Measurements from ENCODE around the gene FBXO34. TPM values are rescaled to one million over a fixed set of nuclear protein-coding genes. Genes with fewer than 3 reads are reported as not detected.

The FBXO34 gene
- total RNA-seq, 4 donors from 2014 or later: 23.9 to 40.8 (median 32.6) TPM

- TF ChIP-seq EP300 (IDR thresholded peaks at IDR 0.05) (no peak), CTCF (IDR thresholded peaks at IDR 0.05) (no peak), POLR2A (IDR thresholded peaks at IDR 0.05) (no peak)
- DNase-seq (ENCODE audit: low spot score in 2 of 2): no peak
These were observed 16.6 kb upstream of the FBXO34 start for GRCh38 chr14:55254581-55254980.

GRCh38 chr14:55255979-55256378, 15.2 kb upstream of the FBXO34 start:
- H3K36me3 ChIP-seq: no peaks in the 10 kb centered on the region
- no peak overlapping the region for H3K27ac ChIP-seq
- no peak for TF ChIP-seq EP300 (IDR thresholded peaks at IDR 0.05)
- no peak for TF ChIP-seq CTCF (IDR thresholded peaks at IDR 0.05)
- no peak for TF ChIP-seq POLR2A (IDR thresholded peaks at IDR 0.05)
- DNase-seq (ENCODE audit: low spot score in 2 of 2): no peak
- H3K9me3 ChIP-seq: no peaks in the 10 kb centered on the region
- WGBS, 2 donors: 88 to 94% methylated on average over 3 of the region's 3 CpGs
- no peak overlapping the region for H3K4me3 ChIP-seq
- no peaks in the 10 kb centered on the region for H3K4me1 ChIP-seq
- H3K27me3 ChIP-seq: no peaks in the 10 kb centered on the region

More at GRCh38 chr14:55254581-55254980, 16.6 kb upstream of the FBXO34 start:
- no peaks in the 10 kb centered on the region for H3K4me1 ChIP-seq
- no peak overlapping the region for H3K4me3 ChIP-seq
- peaks cover 0 to 5% of the 10 kb centered on the region in 2 donors for H3K27me3 ChIP-seq
- H3K27ac ChIP-seq: no peak overlapping the region
- 55 to 82% methylated on average over 1 of the region's 1 CpG for WGBS, 2 donors
- H3K9me3 ChIP-seq: no peaks in the 10 kb centered on the region
- no peaks in the 10 kb centered on the region for H3K36me3 ChIP-seq

- no peak overlapping the region for H3K4me3 ChIP-seq
- TF ChIP-seq CTCF (IDR thresholded peaks at IDR 0.05) (no peak), POLR2A (IDR thresholded peaks at IDR 0.05) (no peak), EP300 (IDR thresholded peaks at IDR 0.05) (no peak)
- H3K9me3 ChIP-seq: no peaks in the 10 kb centered on the region
- no peaks in the 10 kb centered on the region for H3K36me3 ChIP-seq
- H3K27ac ChIP-seq: no peak overlapping the region
- no peaks in the 10 kb centered on the region for H3K27me3 ChIP-seq
- DNase-seq (ENCODE audit: low spot score in 2 of 2): no peak
- no peaks in the 10 kb centered on the region for H3K4me1 ChIP-seq
- WGBS, 2 donors: 46 to 51% methylated on average over 6 of the region's 6 CpGs
These were observed 14.6 kb upstream of the FBXO34 start for GRCh38 chr14:55256586-55256985.

GRCh38 chr14:55265197-55265596, 6.0 kb upstream of the FBXO34 start:
- no peak overlapping the region for H3K27ac ChIP-seq
- no peaks in the 10 kb centered on the region for H3K4me1 ChIP-seq
- TF ChIP-seq POLR2A (IDR thresholded peaks at IDR 0.05) (no peak), EP300 (IDR thresholded peaks at IDR 0.05) (no peak), CTCF (IDR thresholded peaks at IDR 0.05) (no peak)
- WGBS, 2 donors: 77 to 79% methylated on average over 4 of the region's 4 CpGs
- H3K4me3 ChIP-seq: no peak overlapping the region
- no peaks in the 10 kb centered on the region for H3K27me3 ChIP-seq
- H3K36me3 ChIP-seq: no peaks in the 10 kb centered on the region
- no peak for DNase-seq (ENCODE audit: low spot score in 2 of 2)
- H3K9me3 ChIP-seq: no peaks in the 10 kb centered on the region

- no peak for TF ChIP-seq CTCF (IDR thresholded peaks at IDR 0.05)
- TF ChIP-seq POLR2A (IDR thresholded peaks at IDR 0.05): no peak
- TF ChIP-seq EP300 (IDR thresholded peaks at IDR 0.05): no peak
- Histone ChIP-seq H3K9me3 (no peaks in the 10 kb centered on the region), H3K36me3 (no peaks in the 10 kb centered on the region), H3K27me3 (no peaks in the 10 kb centered on the region), H3K27ac (no peak overlapping the region), H3K4me3 (no peak overlapping the region), H3K4me1 (peaks cover 0 to 7% (median 2%) of the 10 kb centered on the region in 4 donors)
- 61 to 64% methylated on average over 3 of the region's 3 CpGs for WGBS, 2 donors
- DNase-seq (ENCODE audit: low spot score in 2 of 2): no peak
These were observed 3.4 kb upstream of the FBXO34 start for GRCh38 chr14:55267820-55268219.
